Neural progenitor cell (in vitro differentiated cells): ENCODE measurements around the gene AATK. TPM values are rescaled to one million over a fixed set of nuclear protein-coding genes. Genes with fewer than 3 reads are reported as not detected.

Experiments used
- DNase-seq: peaks from one replicate; pipeline ENCODE4 v3.0.0-alpha.2; 2016; ENCODE audit warnings: low spot score
- H2AFZ ChIP-seq: fragments of 200-600 bp; sonication (generic); replicated peaks from 2 replicates; pipeline ENCODE4 v1.6.1; 2016; ENCODE audit warnings: antibody characterized with exemption
- H3F3A ChIP-seq: fragments of 200-600 bp; sonication (generic); 2 replicates; pipeline ENCODE4 v1.6.1; 2016; ENCODE audit warnings: antibody characterized with exemption, low read depth
- H3K27ac ChIP-seq: fragments of 200-600 bp; sonication (generic); 2 replicates; pipeline ENCODE4 v1.5.1; 2016; ENCODE audit warnings: mild to moderate bottlenecking
- H3K27me3 ChIP-seq: fragments of 200-600 bp; sonication (generic); 2 replicates; pipeline ENCODE4 v1.6.1; 2016; ENCODE audit warnings: mild to moderate bottlenecking, moderate library complexity
- H3K36me3 ChIP-seq: fragments of 200-600 bp; sonication (generic); 2 replicates; pipeline ENCODE4 v1.5.1; 2016
- H3K4me1 ChIP-seq: fragments of 200-600 bp; sonication (generic); 2 replicates; pipeline ENCODE4 v1.6.1; 2016; ENCODE audit warnings: mixed run types
- H3K4me2 ChIP-seq: fragments of 200-600 bp; sonication (generic); 2 replicates; pipeline ENCODE4 v1.6.1; 2016
- H3K4me3 ChIP-seq: fragments of 200-600 bp; sonication (generic); 2 replicates; pipeline ENCODE4 v1.5.1; 2016
- H3K79me2 ChIP-seq: fragments of 200-600 bp; sonication (generic); 2 replicates; pipeline ENCODE4 v1.6.1; 2016; ENCODE audit warnings: low read depth
- H3K9ac ChIP-seq: fragments of 200-600 bp; sonication (generic); 2 replicates; pipeline ENCODE4 v1.6.1; 2016
- H3K9me3 ChIP-seq: fragments of 200-600 bp; sonication (generic); 2 replicates; pipeline ENCODE4 v1.5.1; 2016; ENCODE audit warnings: low read depth
- H4K20me1 ChIP-seq: fragments of 200-600 bp; sonication (generic); 2 replicates; pipeline ENCODE4 v1.6.1; 2016; ENCODE audit warnings: low read depth
- H3K27ac Mint-ChIP-seq: 3 replicates; pipeline ENCODE4 v1.8.0; 2021; ENCODE audit warnings: mixed read lengths
- H3K27me3 Mint-ChIP-seq: 2 replicates; pipeline ENCODE4 v1.8.0; 2022; ENCODE audit warnings: low read depth, mild to moderate bottlenecking, inconsistent platforms, moderate library complexity, mixed read lengths; ENCODE audit not compliant: insufficient read depth
- H3K36me3 Mint-ChIP-seq: 3 replicates; pipeline ENCODE4 v1.8.0; 2021; ENCODE audit warnings: mixed read lengths
- H3K4me1 Mint-ChIP-seq: 3 replicates; pipeline ENCODE4 v1.8.0; 2021; ENCODE audit warnings: mixed read lengths
- H3K4me3 Mint-ChIP-seq: 3 replicates; pipeline ENCODE4 v1.8.0; 2021; ENCODE audit warnings: mild to moderate bottlenecking, moderate library complexity, mixed read lengths
- H3K9me3 Mint-ChIP-seq: 3 replicates; pipeline ENCODE4 v1.8.0; 2020; ENCODE audit warnings: mixed read lengths
- CTCF ChIP-seq: fragments of 200-600 bp; sonication (generic); IDR thresholded peaks from 2 replicates; pipeline ENCODE4 v1.5.1; 2017; ENCODE audit warnings: antibody characterized with exemption, mild to moderate bottlenecking
- EZH2 ChIP-seq: fragments of 200-600 bp; sonication (generic); IDR thresholded peaks from 2 replicates; pipeline ENCODE4 v1.6.1; 2017; ENCODE audit warnings: antibody characterized with exemption, mild to moderate bottlenecking, moderate library complexity
- EZH2phosphoT487 ChIP-seq: fragments of 200-600 bp; sonication (generic); IDR thresholded peaks from 2 replicates; pipeline ENCODE4 v1.6.1; 2017; ENCODE audit warnings: antibody characterized with exemption
- total RNA-seq: library from RNA; depleted of rRNA; stranded (reverse); fragments of >200 nt; gene quantifications from 2 replicates; pipeline ENCODE4 v1.2.3, GENCODE V29; 2015; ENCODE audit warnings: low replicate concordance

Gene AATK
- total RNA-seq, 1 donor from 2014 or later: 0.32 TPM

- H3K9me3 ChIP-seq: no peaks in the 10 kb centered on the region
- DNase-seq: no peak
- peaks cover 7% of the 10 kb centered on the region for H3K27me3 Mint-ChIP-seq
- H3K4me3 ChIP-seq: no peak overlapping the region
- no peak overlapping the region for H3K27ac Mint-ChIP-seq
- no peaks in the 10 kb centered on the region for H3K9me3 Mint-ChIP-seq
- no peak for TF ChIP-seq CTCF
- TF ChIP-seq EZH2phosphoT487: no peak
- no peak for TF ChIP-seq EZH2
- H3K27me3 ChIP-seq: no peaks in the 10 kb centered on the region
- H3K27ac ChIP-seq: no peak overlapping the region
- H3K79me2 ChIP-seq: no peaks in the 10 kb centered on the region
- H2AFZ ChIP-seq: no peak overlapping the region
- no peaks in the 10 kb centered on the region for H3K36me3 ChIP-seq
- peaks cover 5% of the 10 kb centered on the region for H3F3A ChIP-seq
- no peaks in the 10 kb centered on the region for H3K36me3 Mint-ChIP-seq
- no peak overlapping the region for H3K9ac ChIP-seq
- no peak overlapping the region for H3K4me2 ChIP-seq
- H4K20me1 ChIP-seq: no peaks in the 10 kb centered on the region
- peaks cover 8% of the 10 kb centered on the region for H3K4me1 ChIP-seq
- no peaks in the 10 kb centered on the region for H3K4me1 Mint-ChIP-seq
- H3K4me3 Mint-ChIP-seq: no peak overlapping the region
These were observed 21.8 kb upstream of the AATK start for GRCh38 chr17:81187586-81188490.

DNA sequence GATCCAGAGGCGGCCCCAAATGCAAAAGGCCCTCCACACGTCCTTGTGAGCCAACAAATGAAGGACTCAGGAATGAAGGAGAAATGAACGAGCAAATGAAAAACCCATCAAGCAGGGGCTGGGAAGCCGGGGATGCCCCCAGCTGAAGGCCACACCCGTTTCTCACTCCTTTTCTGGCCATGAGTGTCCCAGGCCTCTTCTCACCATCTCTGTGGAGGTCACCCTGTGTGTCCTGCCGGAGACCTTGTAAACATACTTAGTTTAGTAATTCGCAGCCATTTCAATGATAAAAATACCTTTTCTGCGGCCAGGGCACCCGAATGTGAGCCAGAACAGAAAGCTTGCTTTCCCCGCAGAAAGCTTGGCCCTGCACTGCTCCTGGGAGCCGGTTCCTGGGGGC, 21.1 kb upstream of the AATK start:
- DNase-seq: no peak
- Histone ChIP-seq H3K9me3 (no peaks in the 10 kb centered on the region), H3K4me1 (peaks cover 8% of the 10 kb centered on the region), H3K27ac (no peak overlapping the region), H4K20me1 (no peaks in the 10 kb centered on the region), H3K4me2 (no peak overlapping the region), H3K9ac (no peak overlapping the region), H2AFZ (no peak overlapping the region), H3K4me3 (no peak overlapping the region), H3F3A (peaks cover 5% of the 10 kb centered on the region), H3K79me2 (no peaks in the 10 kb centered on the region), H3K27me3 (no peaks in the 10 kb centered on the region), H3K36me3 (no peaks in the 10 kb centered on the region)
- TF ChIP-seq EZH2phosphoT487 (no peak), CTCF (no peak)
- Mint-ChIP-seq H3K9me3 (no peaks in the 10 kb centered on the region), H3K27me3 (peaks cover 7% of the 10 kb centered on the region), H3K4me1 (no peaks in the 10 kb centered on the region), H3K27ac (no peak overlapping the region), H3K36me3 (no peaks in the 10 kb centered on the region), H3K4me3 (no peak overlapping the region)

GRCh38 chr17:81186203-81186602, 20.2 kb upstream of the AATK start:
- no peak for DNase-seq
- Histone ChIP-seq H3F3A (peaks cover 5% of the 10 kb centered on the region), H3K9me3 (no peaks in the 10 kb centered on the region), H3K9ac (no peak overlapping the region), H3K4me3 (no peak overlapping the region), H3K27ac (no peak overlapping the region), H3K27me3 (no peaks in the 10 kb centered on the region), H3K4me2 (no peak overlapping the region), H3K4me1 (peaks cover 8% of the 10 kb centered on the region), H4K20me1 (no peaks in the 10 kb centered on the region), H2AFZ (no peak overlapping the region), H3K36me3 (no peaks in the 10 kb centered on the region), H3K79me2 (no peaks in the 10 kb centered on the region)
- no peaks in the 10 kb centered on the region for H3K9me3 Mint-ChIP-seq
- H3K4me3 Mint-ChIP-seq: no peak overlapping the region
- no peak for TF ChIP-seq CTCF
- no peak for TF ChIP-seq EZH2phosphoT487
- TF ChIP-seq EZH2: no peak
- no peaks in the 10 kb centered on the region for H3K4me1 Mint-ChIP-seq
- peaks cover 7% of the 10 kb centered on the region for H3K27me3 Mint-ChIP-seq
- no peaks in the 10 kb centered on the region for H3K36me3 Mint-ChIP-seq
- H3K27ac Mint-ChIP-seq: no peak overlapping the region
